Astrocyte (in vitro differentiated cells and primary cell): ENCODE measurements around the gene ARHGAP44. TPM values are rescaled to one million over a fixed set of nuclear protein-coding genes. Genes with fewer than 3 reads are reported as not detected.

Experiments
- DNase-seq: peaks from one replicate; pipeline ENCODE4 v3.0.0-alpha.2; 2010; ENCODE audit warnings: low read depth
- FAIRE-seq: peaks from 2 replicates; lab custom pipeline; 2011; peaks lifted over from hg19 to GRCh38; lab: Jason Lieb, UNC
- H2AFZ ChIP-seq: 2 replicates; pipeline ENCODE4 v1.6.0; 2012; ENCODE audit warnings: low read depth, low read length, inconsistent platforms
- H3K27ac ChIP-seq: 2 replicates; pipeline ENCODE4 v1.5.1; 2011; ENCODE audit warnings: low read depth, low read length, inconsistent platforms
- H3K27me3 ChIP-seq: 2 replicates; pipeline ENCODE4 v1.6.0; 2011; ENCODE audit warnings: low read length, inconsistent platforms; ENCODE audit not compliant: insufficient read depth
- H3K36me3 ChIP-seq: 2 replicates; pipeline ENCODE4 v1.5.1; 2011; ENCODE audit warnings: low read length, inconsistent platforms; ENCODE audit not compliant: insufficient read depth
- H3K4me1 ChIP-seq: 2 replicates; pipeline ENCODE4 v1.5.1; 2011; ENCODE audit warnings: low read length, inconsistent platforms; ENCODE audit not compliant: insufficient read depth
- H3K4me2 ChIP-seq: 2 replicates; pipeline ENCODE4 v1.6.0; 2012; ENCODE audit warnings: low read length, inconsistent platforms
- H3K4me3 ChIP-seq: 2 replicates; pipeline ENCODE4 v1.5.1; 2011; ENCODE audit warnings: low read depth, mild to moderate bottlenecking, low read length, inconsistent platforms; ENCODE audit not compliant: insufficient read depth
- H3K79me2 ChIP-seq: 2 replicates; pipeline ENCODE4 v1.6.0; 2012; ENCODE audit warnings: mild to moderate bottlenecking, low read length, inconsistent platforms; ENCODE audit not compliant: insufficient read depth
- H3K9ac ChIP-seq: 2 replicates; pipeline ENCODE4 v1.6.0; 2012; ENCODE audit warnings: mild to moderate bottlenecking, low read length, inconsistent platforms
- H3K9me3 ChIP-seq: 2 replicates; pipeline ENCODE4 v1.5.1; 2012; ENCODE audit warnings: low read depth, mild to moderate bottlenecking, low read length, inconsistent platforms; ENCODE audit not compliant: insufficient read depth
- H4K20me1 ChIP-seq: 2 replicates; pipeline ENCODE4 v1.6.0; 2012; ENCODE audit warnings: low read length, inconsistent platforms; ENCODE audit not compliant: insufficient read depth
- H3K27ac Mint-ChIP-seq: one replicate; pipeline ENCODE4 v1.8.0; 2021; ENCODE audit warnings: mild to moderate bottlenecking, mixed read lengths; ENCODE audit not compliant: unreplicated experiment
- H3K27me3 Mint-ChIP-seq: one replicate; pipeline ENCODE4 v1.8.0; 2021; ENCODE audit warnings: low read depth, mixed read lengths; ENCODE audit not compliant: unreplicated experiment
- H3K36me3 Mint-ChIP-seq: one replicate; pipeline ENCODE4 v1.8.0; 2021; ENCODE audit warnings: low read depth, mixed read lengths; ENCODE audit not compliant: unreplicated experiment
- H3K4me1 Mint-ChIP-seq: one replicate; pipeline ENCODE4 v1.8.0; 2021; ENCODE audit warnings: low read depth, mixed read lengths; ENCODE audit not compliant: unreplicated experiment
- H3K4me3 Mint-ChIP-seq: one replicate; pipeline ENCODE4 v1.8.0; 2021; ENCODE audit warnings: mild to moderate bottlenecking, moderate library complexity, mixed read lengths; ENCODE audit not compliant: unreplicated experiment
- H3K9me3 Mint-ChIP-seq: one replicate; pipeline ENCODE4 v1.8.0; 2021; ENCODE audit warnings: mild to moderate bottlenecking, mixed read lengths; ENCODE audit not compliant: unreplicated experiment
- CTCF ChIP-seq: IDR thresholded peaks from 2 replicates; pipeline ENCODE4 v1.5.1; 2011; ENCODE audit warnings: low read depth, mild to moderate bottlenecking, inconsistent platforms, low read length, moderate library complexity; ENCODE audit not compliant: insufficient read depth
- EZH2 ChIP-seq: IDR thresholded peaks from 2 replicates; pipeline ENCODE4 v1.6.1; 2012; ENCODE audit warnings: mild to moderate bottlenecking, low read length, inconsistent platforms; ENCODE audit not compliant: insufficient read depth
- total RNA-seq: library from RNA; stranded (reverse); gene quantifications from 2 replicates; pipeline ENCODE4 v1.2.1, GENCODE V29; 2021

The ARHGAP44 gene
- total RNA-seq, 1 donor from 2014 or later = 3.0 TPM

DNA sequence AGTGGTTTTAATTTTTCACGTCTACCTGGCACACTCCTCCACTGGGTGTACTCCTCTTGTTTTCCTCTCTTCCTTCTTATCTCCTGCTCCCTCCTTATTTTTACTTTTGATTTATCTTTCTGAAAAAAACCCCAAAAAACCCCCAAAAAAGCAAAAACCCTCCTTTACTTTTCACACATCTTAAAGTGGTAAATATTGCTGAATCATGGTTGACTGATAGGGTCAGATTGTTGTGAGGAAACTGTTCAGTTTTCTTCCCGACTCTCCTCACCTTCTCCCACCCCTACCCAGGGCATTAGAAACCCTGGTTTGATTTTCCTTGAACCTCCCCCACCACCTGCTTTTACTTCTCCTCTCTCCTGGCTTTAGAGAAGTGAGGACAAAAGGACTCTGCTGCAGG, 25.4 kb downstream of the ARHGAP44 start:
- Mint-ChIP-seq H3K9me3 (peaks cover 6% of the 10 kb centered on the region), H3K27ac (no peak overlapping the region)

DNA sequence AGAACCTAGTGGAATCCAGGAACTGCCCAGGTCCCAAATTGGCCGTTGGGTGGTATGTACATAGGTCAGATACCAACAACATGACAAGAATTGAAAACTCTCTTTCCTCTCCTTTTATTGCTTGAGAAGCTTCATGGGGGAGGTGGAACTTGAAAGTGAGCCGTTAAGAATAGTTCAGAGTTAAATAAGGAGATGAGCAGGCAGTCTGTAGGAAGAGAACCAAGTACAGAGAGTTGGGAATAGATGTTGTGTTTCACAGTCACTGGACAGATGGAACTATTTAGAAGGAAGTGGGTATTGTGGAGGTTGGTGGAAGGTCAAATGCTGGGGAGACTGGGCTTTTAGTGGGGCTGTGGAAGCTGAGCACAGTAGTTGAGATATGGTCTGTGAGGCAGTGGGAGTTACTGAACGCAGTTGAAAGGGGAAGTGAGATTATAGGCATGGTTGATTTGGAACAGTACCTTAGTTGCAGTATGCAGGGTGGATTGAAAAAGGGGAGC, 26.4 kb downstream of the ARHGAP44 start:
- FAIRE-seq (no peak), DNase-seq (no peak)
- no peak overlapping the region for H3K27ac Mint-ChIP-seq
- H3K9me3 Mint-ChIP-seq = peaks cover 3% of the 10 kb centered on the region
- H3K4me1 ChIP-seq = no peaks in the 10 kb centered on the region
- no peak overlapping the region for H2AFZ ChIP-seq
- H3K4me1 Mint-ChIP-seq = no peaks in the 10 kb centered on the region
- H3K9me3 ChIP-seq = no peaks in the 10 kb centered on the region
- no peaks in the 10 kb centered on the region for H3K79me2 ChIP-seq
- no peaks in the 10 kb centered on the region for H3K36me3 Mint-ChIP-seq
- H3K27me3 ChIP-seq = no peaks in the 10 kb centered on the region
- H3K27me3 Mint-ChIP-seq = no peaks in the 10 kb centered on the region
- H3K4me3 ChIP-seq = no peak overlapping the region
- no peak overlapping the region for H3K27ac ChIP-seq
- H3K4me3 Mint-ChIP-seq = no peak overlapping the region
- TF ChIP-seq CTCF (no peak), EZH2 (no peak)
- no peak overlapping the region for H3K4me2 ChIP-seq
- H3K9ac ChIP-seq = no peak overlapping the region
- H3K36me3 ChIP-seq = no peaks in the 10 kb centered on the region
- no peaks in the 10 kb centered on the region for H4K20me1 ChIP-seq

More for the DNA sequence above, 25.4 kb downstream of the ARHGAP44 start:
- Histone ChIP-seq H4K20me1 (no peaks in the 10 kb centered on the region), H3K4me2 (no peak overlapping the region), H3K27me3 (no peaks in the 10 kb centered on the region), H2AFZ (no peak overlapping the region), H3K4me1 (no peaks in the 10 kb centered on the region), H3K27ac (no peak overlapping the region), H3K36me3 (no peaks in the 10 kb centered on the region), H3K9ac (no peak overlapping the region), H3K9me3 (no peaks in the 10 kb centered on the region), H3K4me3 (no peak overlapping the region), H3K79me2 (no peaks in the 10 kb centered on the region)
- TF ChIP-seq CTCF (no peak), EZH2 (no peak)
- H3K4me1 Mint-ChIP-seq = no peaks in the 10 kb centered on the region
- no peaks in the 10 kb centered on the region for H3K27me3 Mint-ChIP-seq
- no peak overlapping the region for H3K4me3 Mint-ChIP-seq
- no peaks in the 10 kb centered on the region for H3K36me3 Mint-ChIP-seq
- FAIRE-seq = no peak
- DNase-seq = no peak

GRCh38 chr17:12821376-12821940, 32.2 kb downstream of the ARHGAP44 start:
- H3K27me3 ChIP-seq = no peaks in the 10 kb centered on the region
- no peaks in the 10 kb centered on the region for H3K36me3 Mint-ChIP-seq
- H3K4me2 ChIP-seq = no peak overlapping the region
- DNase-seq (no peak), FAIRE-seq (no peak)
- no peak overlapping the region for H2AFZ ChIP-seq
- no peaks in the 10 kb centered on the region for H3K27me3 Mint-ChIP-seq
- no peaks in the 10 kb centered on the region for H3K4me1 ChIP-seq
- H3K4me3 ChIP-seq = no peak overlapping the region
- H3K4me3 Mint-ChIP-seq = no peak overlapping the region
- no peak overlapping the region for H3K27ac Mint-ChIP-seq
- TF ChIP-seq EZH2 (no peak), CTCF (no peak)
- H3K4me1 Mint-ChIP-seq = no peaks in the 10 kb centered on the region
- H3K9ac ChIP-seq = no peak overlapping the region
- H3K79me2 ChIP-seq = no peaks in the 10 kb centered on the region
- no peaks in the 10 kb centered on the region for H3K9me3 ChIP-seq
- no peak overlapping the region for H3K27ac ChIP-seq
- no peaks in the 10 kb centered on the region for H3K36me3 ChIP-seq
- no peaks in the 10 kb centered on the region for H4K20me1 ChIP-seq
- H3K9me3 Mint-ChIP-seq = no peaks in the 10 kb centered on the region
